ENCODE measurements around the gene NGDN.

The NGDN gene

GRCh38 chr14:23521785-23522640 lies 52.5 kb downstream of the NGDN start:
- TF ChIP-seq CTCF (IDR thresholded peaks at IDR 0.05), result no peak

GRCh38 chr14:23522643-23523198 lies 53.2 kb downstream of the NGDN start:
- TF ChIP-seq CTCF (IDR thresholded peaks at IDR 0.05), result no peak

GRCh38 chr14:23523229-23524016 lies 53.9 kb downstream of the NGDN start:
- no peak for TF ChIP-seq CTCF (IDR thresholded peaks at IDR 0.05)

- TF ChIP-seq CTCF (IDR thresholded peaks at IDR 0.05), result no peak
These were observed 55.5 kb downstream of the NGDN start for GRCh38 chr14:23524954-23525353.

GRCh38 chr14:23525611-23526010 lies 56.1 kb downstream of the NGDN start:
- TF ChIP-seq CTCF (IDR thresholded peaks at IDR 0.05), result no peak
